ENCODE measurements around the gene SMARCE1. TPM values are rescaled to one million over a fixed set of nuclear protein-coding genes. Genes with fewer than 3 reads are reported as not detected.

The SMARCE1 gene
- total RNA-seq, 1 experiment from 2014 or later = 137 TPM

GRCh38 chr17:40625311-40625710 lies 22.3 kb downstream of the SMARCE1 start:
- DNase-seq (ENCODE audit: low read depth in 1 of 2, low spot score in 2 of 2) = no peak
- no peak overlapping the region for H3K27ac ChIP-seq
- no peaks in the 10 kb centered on the region for H3K9me3 ChIP-seq (replicated peaks)
- H3K27me3 ChIP-seq (replicated peaks) = peaks cover 3% of the 10 kb centered on the region; the same call in 1 of the 2 replicates
- no peak overlapping the region for H3K4me3 ChIP-seq
- peaks cover 34% of the 10 kb centered on the region for H3K36me3 ChIP-seq
- no peaks in the 10 kb centered on the region; the same call in 1 of the 2 replicates for H3K4me1 ChIP-seq (replicated peaks)

- H3K27me3 ChIP-seq (replicated peaks) = peaks cover 6% of the 10 kb centered on the region; the same call in 1 of the 2 replicates
- no peaks in the 10 kb centered on the region; the same call in 1 of the 2 replicates for H3K4me1 ChIP-seq (replicated peaks)
These were observed 24.0 kb downstream of the SMARCE1 start for GRCh38 chr17:40623419-40624210.

GRCh38 chr17:40622509-40622928 lies 25.1 kb downstream of the SMARCE1 start:
- H3K4me3 ChIP-seq = no peak overlapping the region
- H3K9me3 ChIP-seq (replicated peaks) = no peaks in the 10 kb centered on the region
- peaks cover 6% of the 10 kb centered on the region; the same call in 1 of the 2 replicates for H3K27me3 ChIP-seq (replicated peaks)
- H3K27ac ChIP-seq = no peak overlapping the region
- H3K36me3 ChIP-seq = peaks cover 7% of the 10 kb centered on the region
- no peak for DNase-seq (ENCODE audit: low read depth in 1 of 2, low spot score in 2 of 2)
- no peaks in the 10 kb centered on the region; the same call in 1 of the 2 replicates for H3K4me1 ChIP-seq (replicated peaks)

More at GRCh38 chr17:40623419-40624210, 24.0 kb downstream of the SMARCE1 start:
- no peak overlapping the region for H3K27ac ChIP-seq
- H3K9me3 ChIP-seq (replicated peaks) = no peaks in the 10 kb centered on the region
- no peak for DNase-seq (ENCODE audit: low read depth in 1 of 2, low spot score in 2 of 2)
- H3K36me3 ChIP-seq = peaks cover 18% of the 10 kb centered on the region
- no peak overlapping the region for H3K4me3 ChIP-seq

GRCh38 chr17:40621578-40621977 lies 26.0 kb downstream of the SMARCE1 start:
- no peaks in the 10 kb centered on the region for H3K9me3 ChIP-seq (replicated peaks)
- no peak for DNase-seq (ENCODE audit: low read depth in 1 of 2, low spot score in 2 of 2)
- H3K27ac ChIP-seq = no peak overlapping the region
- no peaks in the 10 kb centered on the region for H3K36me3 ChIP-seq
- H3K4me1 ChIP-seq (replicated peaks) = no peaks in the 10 kb centered on the region; the same call in 1 of the 2 replicates
- H3K4me3 ChIP-seq = no peak overlapping the region
- peaks cover 6% of the 10 kb centered on the region; the same call in 1 of the 2 replicates for H3K27me3 ChIP-seq (replicated peaks)

- Histone ChIP-seq H3K9me3 (replicated peaks) (no peaks in the 10 kb centered on the region), H3K36me3 (no peaks in the 10 kb centered on the region), H3K4me1 (replicated peaks) (no peaks in the 10 kb centered on the region; the same call in 1 of the 2 replicates), H3K4me3 (no peak overlapping the region), H3K27ac (no peak overlapping the region), H3K27me3 (replicated peaks) (peaks cover 6% of the 10 kb centered on the region; the same call in 1 of the 2 replicates)
- DNase-seq (ENCODE audit: low read depth in 1 of 2, low spot score in 2 of 2) = no peak
These were observed 26.6 kb downstream of the SMARCE1 start for GRCh38 chr17:40621019-40621418.

- no peak overlapping the region for H3K4me3 ChIP-seq
- no peaks in the 10 kb centered on the region for H3K36me3 ChIP-seq
- DNase-seq (ENCODE audit: low read depth in 1 of 2, low spot score in 2 of 2) = no peak
- no peaks in the 10 kb centered on the region for H3K9me3 ChIP-seq (replicated peaks)
- H3K27ac ChIP-seq = no peak overlapping the region
- peaks cover 6% of the 10 kb centered on the region; the same call in 1 of the 2 replicates for H3K27me3 ChIP-seq (replicated peaks)
- H3K4me1 ChIP-seq (replicated peaks) = no peaks in the 10 kb centered on the region; the same call in 1 of the 2 replicates
These were observed 28.6 kb downstream of the SMARCE1 start for GRCh38 chr17:40618754-40619625.

GRCh38 chr17:40617678-40618240 lies 29.9 kb downstream of the SMARCE1 start:
- Histone ChIP-seq H3K36me3 (no peaks in the 10 kb centered on the region), H3K4me3 (no peak overlapping the region), H3K9me3 (replicated peaks) (no peaks in the 10 kb centered on the region), H3K4me1 (replicated peaks) (no peaks in the 10 kb centered on the region; the same call in 1 of the 2 replicates), H3K27ac (no peak overlapping the region), H3K27me3 (replicated peaks) (peaks cover 6% of the 10 kb centered on the region; the same call in 1 of the 2 replicates)
- DNase-seq (ENCODE audit: low read depth in 1 of 2, low spot score in 2 of 2) = no peak

GRCh38 chr17:40616592-40616991 lies 31.0 kb downstream of the SMARCE1 start:
- no peaks in the 10 kb centered on the region for H3K9me3 ChIP-seq (replicated peaks)
- no peak for DNase-seq (ENCODE audit: low read depth in 1 of 2, low spot score in 2 of 2)
- no peaks in the 10 kb centered on the region for H3K36me3 ChIP-seq
- H3K27me3 ChIP-seq (replicated peaks) = peaks cover 6% of the 10 kb centered on the region; the same call in 1 of the 2 replicates
- no peak overlapping the region for H3K4me3 ChIP-seq
- H3K4me1 ChIP-seq (replicated peaks) = no peaks in the 10 kb centered on the region; the same call in 1 of the 2 replicates
- H3K27ac ChIP-seq = no peak overlapping the region

- Histone ChIP-seq H3K27me3 (replicated peaks) (peaks cover 6% of the 10 kb centered on the region; the same call in 1 of the 2 replicates), H3K9me3 (replicated peaks) (no peaks in the 10 kb centered on the region)
These were observed 31.7 kb downstream of the SMARCE1 start for GRCh38 chr17:40615841-40616476.

GRCh38 chr17:40615068-40615840 lies 32.4 kb downstream of the SMARCE1 start:
- no peaks in the 10 kb centered on the region for H3K9me3 ChIP-seq (replicated peaks)
- no peak overlapping the region for H3K4me3 ChIP-seq
- no peaks in the 10 kb centered on the region for H3K4me1 ChIP-seq (replicated peaks)
- H3K36me3 ChIP-seq = no peaks in the 10 kb centered on the region
- peak in 1 of 2 experiments; percentile 14 for DNase-seq (ENCODE audit: low read depth in 1 of 2, low spot score in 2 of 2)
- peaks cover 3% of the 10 kb centered on the region; the same call in 1 of the 2 replicates for H3K27me3 ChIP-seq (replicated peaks)
- no peak overlapping the region for H3K27ac ChIP-seq

More at GRCh38 chr17:40615841-40616476, 31.7 kb downstream of the SMARCE1 start:
- no peaks in the 10 kb centered on the region for H3K36me3 ChIP-seq
- no peak for DNase-seq (ENCODE audit: low read depth in 1 of 2, low spot score in 2 of 2)
- H3K4me1 ChIP-seq (replicated peaks) = no peaks in the 10 kb centered on the region
- no peak overlapping the region for H3K27ac ChIP-seq
- no peak overlapping the region for H3K4me3 ChIP-seq

GRCh38 chr17:40614431-40615067 lies 33.1 kb downstream of the SMARCE1 start:
- no peaks in the 10 kb centered on the region for H3K36me3 ChIP-seq
- no peak overlapping the region for H3K4me3 ChIP-seq
- H3K4me1 ChIP-seq (replicated peaks) = no peaks in the 10 kb centered on the region
- H3K9me3 ChIP-seq (replicated peaks) = no peaks in the 10 kb centered on the region
- H3K27me3 ChIP-seq (replicated peaks) = no peaks in the 10 kb centered on the region
- no peak overlapping the region for H3K27ac ChIP-seq
- no peak for DNase-seq (ENCODE audit: low read depth in 1 of 2, low spot score in 2 of 2)
